Suprapubic skin (tissue), 4 donors: ENCODE results near the gene NOC3L. TPM values are rescaled to one million over a fixed set of nuclear protein-coding genes. Genes with fewer than 3 reads are reported as not detected.

Experiments
- DNase-seq, 2 donors: peaks; one replicate each; pipeline ENCODE4 v3.0.0-alpha.2; 2019; ENCODE audit warnings: low spot score in 2 of 2
- H3K27ac ChIP-seq: fragments of 200-600 bp; sonication (generic); one replicate; pipeline ENCODE4 v1.5.1; 2019
- H3K27me3 ChIP-seq: fragments of 200-600 bp; sonication (generic); one replicate; pipeline ENCODE4 v1.5.1; 2019
- H3K36me3 ChIP-seq: fragments of 200-600 bp; sonication (generic); one replicate; pipeline ENCODE4 v1.5.1; 2019
- H3K4me1 ChIP-seq: fragments of 200-600 bp; sonication (generic); one replicate; pipeline ENCODE4 v1.5.1; 2019
- H3K4me3 ChIP-seq: fragments of 200-600 bp; sonication (generic); one replicate; pipeline ENCODE4 v1.5.1; 2019; ENCODE audit warnings: mild to moderate bottlenecking
- H3K9me3 ChIP-seq: fragments of 200-600 bp; sonication (generic); one replicate; pipeline ENCODE4 v1.5.1; 2019
- EP300 ChIP-seq: sonication (generic); formaldehyde crosslinking; IDR thresholded peaks from one replicate; pipeline ENCODE4 v1.6.1; 2017; ENCODE audit warnings: antibody characterized with exemption
- POLR2A ChIP-seq, 2 donors: fragments of 450-650 bp; IDR thresholded peaks; one replicate each; pipeline ENCODE4 v1.6.1; 2017; ENCODE audit warnings: antibody characterized with exemption in 2 of 2, mild to moderate bottlenecking in 2 of 2, moderate library complexity in 2 of 2
- POLR2AphosphoS5 ChIP-seq, 3 donors: sonication (generic); formaldehyde crosslinking; IDR thresholded peaks; one replicate each; pipeline ENCODE4 v1.6.1; 2017; ENCODE audit warnings: antibody characterized with exemption in 3 of 3
- WGBS: methylation state at CpG from one replicate; pipeline ENCODE4 v1.1.5; 2018; 5-methylcytosine and 5-hydroxymethylcytosine counted together
- total RNA-seq, 4 donors: library from RNA; depleted of rRNA; stranded (reverse); fragments of >200 nt; gene quantifications; one replicate each; pipeline ENCODE4 v1.1.0, GENCODE V29; 2016
- TF ChIP-seq, protein P1 (sequence below), 2 donors: fragments of 200-600 bp in 1 of 2; fragments of 450-650 bp in 1 of 2; sonication (generic) in 1 of 2; IDR thresholded peaks; one replicate each; pipeline ENCODE4 v1.5.1; 2016 to 2019; ENCODE audit warnings: antibody characterized with exemption in 2 of 2, mild to moderate bottlenecking in 1 of 2, moderate library complexity in 1 of 2

Gene NOC3L
- total RNA-seq, 4 donors from 2014 or later, result 10.0 to 25.3 (median 12.8) TPM

DNA sequence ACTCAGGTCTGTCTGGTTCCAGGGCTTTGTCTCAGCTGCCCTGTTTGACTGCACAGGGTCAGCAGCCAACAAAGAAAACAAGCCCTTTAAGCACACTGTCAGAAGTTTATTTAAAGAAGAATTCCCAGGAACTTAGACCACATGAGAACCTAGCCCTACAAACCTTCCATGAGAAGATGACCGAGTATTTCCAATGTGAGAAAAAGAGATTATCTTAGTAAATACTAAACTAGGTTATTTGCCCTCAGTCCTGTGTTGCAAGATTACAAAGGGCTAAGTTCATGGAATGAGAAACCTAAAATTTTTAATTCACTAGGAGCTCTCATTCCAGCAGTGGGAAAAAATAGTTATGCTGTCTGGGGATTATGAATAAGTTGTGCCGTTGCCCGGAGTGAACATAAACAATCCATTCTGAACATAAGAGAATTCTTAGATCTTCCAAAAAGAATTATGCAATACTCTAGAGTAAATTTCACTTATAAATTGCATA lies 46.7 kb downstream of the NOC3L start:
- 48% methylated on average over 3 of the region's 3 CpGs for WGBS
- H3K27ac ChIP-seq, result no peak overlapping the region
- no peaks in the 10 kb centered on the region for H3K9me3 ChIP-seq
- no peak for DNase-seq
- H3K27me3 ChIP-seq, result no peaks in the 10 kb centered on the region
- H3K4me3 ChIP-seq, result no peak overlapping the region
- no peaks in the 10 kb centered on the region for H3K4me1 ChIP-seq
- H3K36me3 ChIP-seq, result no peaks in the 10 kb centered on the region
- TF ChIP-seq POLR2AphosphoS5 (IDR thresholded peaks at IDR 0.05) (no peak), POLR2A (IDR thresholded peaks at IDR 0.05) (no peak), EP300 (no peak)
- TF ChIP-seq, protein P1, sequence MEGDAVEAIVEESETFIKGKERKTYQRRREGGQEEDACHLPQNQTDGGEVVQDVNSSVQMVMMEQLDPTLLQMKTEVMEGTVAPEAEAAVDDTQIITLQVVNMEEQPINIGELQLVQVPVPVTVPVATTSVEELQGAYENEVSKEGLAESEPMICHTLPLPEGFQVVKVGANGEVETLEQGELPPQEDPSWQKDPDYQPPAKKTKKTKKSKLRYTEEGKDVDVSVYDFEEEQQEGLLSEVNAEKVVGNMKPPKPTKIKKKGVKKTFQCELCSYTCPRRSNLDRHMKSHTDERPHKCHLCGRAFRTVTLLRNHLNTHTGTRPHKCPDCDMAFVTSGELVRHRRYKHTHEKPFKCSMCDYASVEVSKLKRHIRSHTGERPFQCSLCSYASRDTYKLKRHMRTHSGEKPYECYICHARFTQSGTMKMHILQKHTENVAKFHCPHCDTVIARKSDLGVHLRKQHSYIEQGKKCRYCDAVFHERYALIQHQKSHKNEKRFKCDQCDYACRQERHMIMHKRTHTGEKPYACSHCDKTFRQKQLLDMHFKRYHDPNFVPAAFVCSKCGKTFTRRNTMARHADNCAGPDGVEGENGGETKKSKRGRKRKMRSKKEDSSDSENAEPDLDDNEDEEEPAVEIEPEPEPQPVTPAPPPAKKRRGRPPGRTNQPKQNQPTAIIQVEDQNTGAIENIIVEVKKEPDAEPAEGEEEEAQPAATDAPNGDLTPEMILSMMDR (IDR thresholded peaks at IDR 0.05), result no peak

DNA sequence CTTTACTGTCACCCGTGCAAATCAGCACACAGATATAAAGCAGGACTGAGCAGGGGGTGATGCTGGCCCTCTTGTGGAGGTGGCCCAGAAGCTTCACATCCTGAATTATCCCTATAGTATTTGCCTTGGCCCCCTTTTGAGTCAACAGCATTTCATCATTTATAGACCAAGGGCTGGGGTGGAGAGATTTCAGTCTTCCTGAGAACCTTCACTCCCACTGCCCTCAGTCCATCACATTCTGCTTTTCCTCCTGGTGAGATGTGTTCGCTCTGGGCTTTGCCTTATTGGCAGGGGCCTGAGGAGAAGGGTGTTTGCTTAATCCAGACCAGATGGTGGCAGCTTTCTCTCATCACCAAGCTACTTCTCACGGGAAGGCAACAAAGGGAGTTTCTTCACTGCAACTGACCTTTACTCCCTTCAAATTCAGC lies 47.7 kb downstream of the NOC3L start:
- H3K9me3 ChIP-seq, result no peaks in the 10 kb centered on the region
- H3K36me3 ChIP-seq, result no peaks in the 10 kb centered on the region
- H3K4me1 ChIP-seq, result no peaks in the 10 kb centered on the region
- no peak for TF ChIP-seq POLR2A (IDR thresholded peaks at IDR 0.05)
- no peak for TF ChIP-seq POLR2AphosphoS5 (IDR thresholded peaks at IDR 0.05)
- TF ChIP-seq, protein P1 (IDR thresholded peaks at IDR 0.05), result no peak
- no peak overlapping the region for H3K27ac ChIP-seq
- no peaks in the 10 kb centered on the region for H3K27me3 ChIP-seq
- H3K4me3 ChIP-seq, result no peak overlapping the region
- 67% methylated on average over 3 of the region's 3 CpGs for WGBS
- DNase-seq, result no peak

DNA sequence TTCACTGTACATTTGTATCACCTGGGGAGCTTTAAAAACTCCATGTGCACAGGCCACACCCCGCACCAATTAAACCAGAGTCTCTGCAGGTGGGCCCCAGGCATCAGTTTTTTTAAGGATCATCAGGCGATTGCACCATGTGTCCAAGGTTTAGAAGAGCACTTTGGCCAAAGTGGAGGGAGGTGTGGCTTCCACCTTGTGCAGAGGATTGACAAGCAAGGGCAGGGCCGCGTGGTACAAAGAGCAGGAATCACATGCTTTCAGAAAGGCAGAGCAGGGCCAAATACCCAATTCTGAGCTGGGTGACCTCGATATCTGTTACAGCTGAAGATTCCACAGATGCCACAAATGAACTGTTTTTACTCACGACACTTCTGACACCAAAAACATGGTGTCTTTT lies 52.4 kb downstream of the NOC3L start:
- Histone ChIP-seq H3K4me3 (no peak overlapping the region), H3K27ac (no peak overlapping the region), H3K4me1 (no peaks in the 10 kb centered on the region), H3K9me3 (no peaks in the 10 kb centered on the region), H3K36me3 (no peaks in the 10 kb centered on the region), H3K27me3 (no peaks in the 10 kb centered on the region)
- no peak for DNase-seq
- 89% methylated on average over 6 of the region's 6 CpGs for WGBS
- no peak for TF ChIP-seq POLR2AphosphoS5 (IDR thresholded peaks at IDR 0.05)
- TF ChIP-seq EP300, result no peak

DNA sequence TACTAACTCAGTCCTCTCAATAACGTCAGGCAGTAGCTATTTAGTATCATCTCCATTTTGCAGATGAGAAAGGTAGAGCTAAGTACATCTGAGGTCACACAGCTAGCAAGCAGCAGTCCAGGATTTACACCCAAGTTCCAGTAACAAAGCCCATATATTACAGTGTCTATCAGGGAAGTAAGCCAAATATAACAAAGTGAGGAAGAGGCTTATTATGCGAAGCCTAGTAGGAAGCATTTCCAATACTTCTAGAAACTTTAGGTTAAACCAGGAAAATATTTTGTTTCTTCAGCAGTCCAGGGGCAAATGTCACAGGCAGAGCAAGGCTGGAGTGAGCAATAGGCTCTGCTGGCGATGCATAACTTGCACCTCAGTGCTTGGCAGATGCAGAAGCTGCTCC lies 53.9 kb downstream of the NOC3L start:
- H3K9me3 ChIP-seq, result no peaks in the 10 kb centered on the region
- no peaks in the 10 kb centered on the region for H3K36me3 ChIP-seq
- H3K27me3 ChIP-seq, result no peaks in the 10 kb centered on the region
- H3K4me3 ChIP-seq, result no peak overlapping the region
- no peak overlapping the region for H3K27ac ChIP-seq
- TF ChIP-seq POLR2A (IDR thresholded peaks at IDR 0.05) (no peak), EP300 (no peak), POLR2AphosphoS5 (IDR thresholded peaks at IDR 0.05) (no peak)
- TF ChIP-seq, protein P1 (IDR thresholded peaks at IDR 0.05), result no peak
- no peak for DNase-seq
- no peaks in the 10 kb centered on the region for H3K4me1 ChIP-seq
- WGBS, result 87% methylated on average over 3 of the region's 3 CpGs

DNA sequence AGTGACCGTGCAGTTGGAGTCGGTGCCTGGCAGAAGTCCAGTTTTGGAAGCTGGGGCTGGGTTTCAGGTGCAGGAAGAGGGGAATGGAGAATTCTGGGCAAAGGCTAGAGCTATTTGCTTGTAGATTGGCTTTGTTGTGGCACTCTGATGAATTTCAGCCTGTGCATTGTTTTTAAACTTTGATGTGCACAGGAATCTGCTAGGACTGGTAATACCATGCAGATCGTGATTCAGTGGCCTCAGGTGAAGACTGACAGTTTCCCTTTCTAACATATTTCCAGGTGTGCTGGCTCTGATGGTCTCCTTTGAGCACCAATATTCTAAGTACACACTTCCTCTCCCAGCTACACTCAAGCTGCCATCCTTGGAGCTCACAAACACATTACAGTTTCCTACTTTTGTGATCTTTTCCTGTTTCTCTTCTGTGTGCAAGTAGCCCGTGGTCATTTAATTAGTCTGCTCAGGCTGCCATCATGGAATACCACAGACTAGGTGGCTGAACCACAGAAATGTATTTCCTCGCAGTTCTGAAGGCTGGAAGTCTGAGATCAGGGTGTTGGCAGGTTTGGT lies 55.6 kb downstream of the NOC3L start:
- WGBS, result 50% methylated on average over 5 of the region's 5 CpGs
- TF ChIP-seq POLR2AphosphoS5 (IDR thresholded peaks at IDR 0.05) (no peak), POLR2A (IDR thresholded peaks at IDR 0.05) (no peak), EP300 (no peak)
- TF ChIP-seq, protein P1 (IDR thresholded peaks at IDR 0.05), result no peak
- Histone ChIP-seq H3K27me3 (no peaks in the 10 kb centered on the region), H3K4me1 (no peaks in the 10 kb centered on the region), H3K36me3 (no peaks in the 10 kb centered on the region), H3K9me3 (no peaks in the 10 kb centered on the region), H3K27ac (no peak overlapping the region), H3K4me3 (no peak overlapping the region)
- DNase-seq, result no peak

DNA sequence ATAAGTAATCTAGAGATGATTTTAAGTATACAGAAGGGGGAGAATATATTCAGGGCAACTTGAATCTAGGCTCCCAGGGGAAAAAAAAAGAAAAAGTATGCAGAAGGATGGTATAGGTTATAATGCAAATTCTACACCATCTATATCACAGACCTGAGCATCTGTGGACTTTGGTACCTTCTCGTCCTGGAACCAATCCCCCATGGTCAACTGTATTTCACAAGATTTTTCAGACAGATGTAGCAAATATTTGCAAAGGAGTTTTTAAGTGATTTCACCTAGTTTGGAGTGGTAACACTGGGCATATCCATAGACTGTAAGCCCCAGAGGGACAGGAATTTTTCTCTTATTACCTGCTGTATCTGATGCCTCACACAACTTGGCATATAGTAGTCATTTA lies 58.8 kb downstream of the NOC3L start:
- H3K4me1 ChIP-seq, result no peaks in the 10 kb centered on the region
- no peak overlapping the region for H3K27ac ChIP-seq
- no peak overlapping the region for H3K4me3 ChIP-seq
- no peaks in the 10 kb centered on the region for H3K27me3 ChIP-seq
- H3K9me3 ChIP-seq, result no peaks in the 10 kb centered on the region
- no peak for DNase-seq
- H3K36me3 ChIP-seq, result no peaks in the 10 kb centered on the region
- TF ChIP-seq, protein P1 (IDR thresholded peaks at IDR 0.05), result no peak
- no peak for TF ChIP-seq POLR2AphosphoS5 (IDR thresholded peaks at IDR 0.05)
- no peak for TF ChIP-seq POLR2A (IDR thresholded peaks at IDR 0.05)
- TF ChIP-seq EP300, result no peak
- 81% methylated on average over 1 of the region's 1 CpG for WGBS
